DOHH2 (cell line): ENCODE measurements around the gene ASB6.

Experiments used
- H3F3A ChIP-seq: fragments of 200-600 bp; sonication (generic), shearing (Covaris generic); 2 replicates; pipeline ENCODE4 v1.6.0; 2016; ENCODE audit warnings: antibody characterized with exemption, mild to moderate bottlenecking; ENCODE audit not compliant: control insufficient read depth, insufficient read depth
- H3K27ac ChIP-seq: fragments of 200-600 bp; sonication (generic); 2 replicates; pipeline ENCODE4 v1.5.1; 2014; ENCODE audit warnings: low read depth, mild to moderate bottlenecking, low read length, moderate library complexity
- H3K27me3 ChIP-seq: fragments of 200-600 bp; sonication (generic); 2 replicates; pipeline ENCODE4 v1.6.1; 2014; ENCODE audit warnings: mild to moderate bottlenecking, low read length, mixed read lengths; ENCODE audit not compliant: control insufficient read depth
- H3K36me3 ChIP-seq: fragments of 200-600 bp; sonication (generic); 2 replicates; pipeline ENCODE4 v1.6.1; 2014; ENCODE audit warnings: mild to moderate bottlenecking, low read length, moderate library complexity, mixed read lengths; ENCODE audit not compliant: control insufficient read depth
- H3K4me1 ChIP-seq: fragments of 200-600 bp; sonication (generic); 2 replicates; pipeline ENCODE4 v1.6.1; 2014; ENCODE audit warnings: mild to moderate bottlenecking, low read length, mixed read lengths; ENCODE audit not compliant: control insufficient read depth
- H3K4me2 ChIP-seq: fragments of 200-600 bp; sonication (generic); 2 replicates; pipeline ENCODE4 v1.6.0; 2014; ENCODE audit warnings: mild to moderate bottlenecking, low read length, moderate library complexity
- H3K4me3 ChIP-seq: fragments of 200-600 bp; sonication (generic); 2 replicates; pipeline ENCODE4 v1.5.1; 2014; ENCODE audit warnings: mild to moderate bottlenecking, low read length, mixed read lengths
- H3K79me2 ChIP-seq: fragments of 200-600 bp; sonication (generic); 2 replicates; pipeline ENCODE4 v1.6.1; 2014; ENCODE audit warnings: mild to moderate bottlenecking, low read length, mixed read lengths; ENCODE audit not compliant: control insufficient read depth
- H3K9me2 ChIP-seq: fragments of 200-600 bp; sonication (generic); replicated peaks from 2 replicates; pipeline ENCODE4 v1.6.1; 2014; ENCODE audit warnings: mild to moderate bottlenecking, low read length, mixed read lengths; ENCODE audit not compliant: control insufficient read depth
- H3K9me3 ChIP-seq: fragments of 200-600 bp; sonication (generic); 2 replicates; pipeline ENCODE4 v1.6.1; 2014; ENCODE audit warnings: antibody characterized with exemption, low read length, mixed read lengths; ENCODE audit not compliant: control insufficient read depth, insufficient read depth
- H4K20me1 ChIP-seq: fragments of 200-600 bp; sonication (generic); 2 replicates; pipeline ENCODE4 v1.6.0; 2014; ENCODE audit warnings: low read depth, mild to moderate bottlenecking, antibody characterized with exemption, low read length, moderate library complexity; ENCODE audit not compliant: control insufficient read depth, insufficient read depth
- EZH2phosphoT487 ChIP-seq: fragments of 200-600 bp; sonication (generic); IDR thresholded peaks from 2 replicates; pipeline ENCODE4 v1.6.1; 2017; ENCODE audit warnings: borderline replicate concordance, mild to moderate bottlenecking, antibody characterized with exemption, low read length, moderate library complexity, mixed read lengths
- TF ChIP-seq, protein P1 (sequence below): fragments of 200-600 bp; sonication (generic); IDR thresholded peaks from one replicate; pipeline ENCODE4 v1.5.1; 2014; ENCODE audit warnings: antibody characterized with exemption, mild to moderate bottlenecking, low read depth, low read length; ENCODE audit not compliant: poor library complexity, severe bottlenecking

Gene ASB6

GRCh38 chr9:129681924-129682323 lies 40.0 kb upstream of the ASB6 start:
- Histone ChIP-seq H3K9me2 (no peaks in the 10 kb centered on the region), H3K4me3 (no peak overlapping the region), H4K20me1 (no peaks in the 10 kb centered on the region), H3K27me3 (no peaks in the 10 kb centered on the region), H3K4me2 (no peak overlapping the region), H3K79me2 (no peaks in the 10 kb centered on the region), H3F3A (no peaks in the 10 kb centered on the region), H3K27ac (no peak overlapping the region), H3K36me3 (no peaks in the 10 kb centered on the region), H3K4me1 (no peaks in the 10 kb centered on the region), H3K9me3 (no peaks in the 10 kb centered on the region)
- TF ChIP-seq, protein P1, sequence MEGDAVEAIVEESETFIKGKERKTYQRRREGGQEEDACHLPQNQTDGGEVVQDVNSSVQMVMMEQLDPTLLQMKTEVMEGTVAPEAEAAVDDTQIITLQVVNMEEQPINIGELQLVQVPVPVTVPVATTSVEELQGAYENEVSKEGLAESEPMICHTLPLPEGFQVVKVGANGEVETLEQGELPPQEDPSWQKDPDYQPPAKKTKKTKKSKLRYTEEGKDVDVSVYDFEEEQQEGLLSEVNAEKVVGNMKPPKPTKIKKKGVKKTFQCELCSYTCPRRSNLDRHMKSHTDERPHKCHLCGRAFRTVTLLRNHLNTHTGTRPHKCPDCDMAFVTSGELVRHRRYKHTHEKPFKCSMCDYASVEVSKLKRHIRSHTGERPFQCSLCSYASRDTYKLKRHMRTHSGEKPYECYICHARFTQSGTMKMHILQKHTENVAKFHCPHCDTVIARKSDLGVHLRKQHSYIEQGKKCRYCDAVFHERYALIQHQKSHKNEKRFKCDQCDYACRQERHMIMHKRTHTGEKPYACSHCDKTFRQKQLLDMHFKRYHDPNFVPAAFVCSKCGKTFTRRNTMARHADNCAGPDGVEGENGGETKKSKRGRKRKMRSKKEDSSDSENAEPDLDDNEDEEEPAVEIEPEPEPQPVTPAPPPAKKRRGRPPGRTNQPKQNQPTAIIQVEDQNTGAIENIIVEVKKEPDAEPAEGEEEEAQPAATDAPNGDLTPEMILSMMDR = no peak
- no peak for TF ChIP-seq EZH2phosphoT487

GRCh38 chr9:129679537-129679936 lies 37.6 kb upstream of the ASB6 start:
- no peak overlapping the region for H3K27ac ChIP-seq

DNA sequence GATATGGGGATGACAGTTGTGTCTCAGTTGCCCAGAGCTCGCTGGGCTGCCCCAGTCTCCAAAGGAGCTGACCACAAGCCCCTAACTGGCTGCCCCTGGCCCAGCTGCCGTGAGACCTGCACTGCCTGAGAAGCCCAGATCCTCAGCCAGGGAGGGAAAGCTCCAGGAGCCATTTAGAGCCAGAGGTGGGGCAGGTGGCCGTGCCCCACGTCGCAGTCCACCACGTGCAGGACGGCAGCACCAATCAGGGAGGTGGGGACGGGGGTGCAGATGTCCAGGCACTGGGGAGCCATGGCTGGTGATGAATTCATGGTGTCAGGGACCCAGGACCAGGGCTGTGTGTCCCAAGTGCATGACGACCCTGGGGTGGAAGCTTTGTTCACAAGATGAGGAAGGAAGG lies 36.9 kb upstream of the ASB6 start:
- Histone ChIP-seq H3K27ac (no peak overlapping the region), H3K79me2 (no peaks in the 10 kb centered on the region), H4K20me1 (no peaks in the 10 kb centered on the region), H3K27me3 (no peaks in the 10 kb centered on the region), H3K36me3 (no peaks in the 10 kb centered on the region), H3F3A (no peaks in the 10 kb centered on the region), H3K9me2 (no peaks in the 10 kb centered on the region), H3K9me3 (no peaks in the 10 kb centered on the region), H3K4me3 (no peak overlapping the region), H3K4me1 (no peaks in the 10 kb centered on the region), H3K4me2 (no peak overlapping the region)
- TF ChIP-seq, protein P1 = no peak
- TF ChIP-seq EZH2phosphoT487 = no peak

More at GRCh38 chr9:129679537-129679936, 37.6 kb upstream of the ASB6 start:
- Histone ChIP-seq H3K27me3 (no peaks in the 10 kb centered on the region), H3K4me3 (no peak overlapping the region), H3K4me1 (no peaks in the 10 kb centered on the region), H3F3A (no peaks in the 10 kb centered on the region), H3K79me2 (no peaks in the 10 kb centered on the region), H4K20me1 (no peaks in the 10 kb centered on the region), H3K36me3 (no peaks in the 10 kb centered on the region), H3K4me2 (no peak overlapping the region), H3K9me3 (no peaks in the 10 kb centered on the region), H3K9me2 (no peaks in the 10 kb centered on the region)
- TF ChIP-seq EZH2phosphoT487 = no peak
- TF ChIP-seq, protein P1 = no peak

- no peak overlapping the region for H3K4me3 ChIP-seq
- H3K27me3 ChIP-seq = no peaks in the 10 kb centered on the region
- H3K4me2 ChIP-seq = no peak overlapping the region
- H3K4me1 ChIP-seq = no peaks in the 10 kb centered on the region
- H3F3A ChIP-seq = no peaks in the 10 kb centered on the region
- H3K9me3 ChIP-seq = no peaks in the 10 kb centered on the region
- H3K36me3 ChIP-seq = no peaks in the 10 kb centered on the region
- no peaks in the 10 kb centered on the region for H4K20me1 ChIP-seq
- no peak overlapping the region for H3K27ac ChIP-seq
- H3K79me2 ChIP-seq = no peaks in the 10 kb centered on the region
- TF ChIP-seq, protein P1 = no peak
- TF ChIP-seq EZH2phosphoT487 = no peak
- H3K9me2 ChIP-seq = no peaks in the 10 kb centered on the region
These were observed 35.5 kb upstream of the ASB6 start for GRCh38 chr9:129677456-129677855.
